ENCODE measurements around the gene PGR. TPM values are rescaled to one million over a fixed set of nuclear protein-coding genes. Genes with fewer than 3 reads are reported as not detected.

PGR gene
- total RNA-seq, 1 experiment from 2014 or later, result not detected

DNA sequence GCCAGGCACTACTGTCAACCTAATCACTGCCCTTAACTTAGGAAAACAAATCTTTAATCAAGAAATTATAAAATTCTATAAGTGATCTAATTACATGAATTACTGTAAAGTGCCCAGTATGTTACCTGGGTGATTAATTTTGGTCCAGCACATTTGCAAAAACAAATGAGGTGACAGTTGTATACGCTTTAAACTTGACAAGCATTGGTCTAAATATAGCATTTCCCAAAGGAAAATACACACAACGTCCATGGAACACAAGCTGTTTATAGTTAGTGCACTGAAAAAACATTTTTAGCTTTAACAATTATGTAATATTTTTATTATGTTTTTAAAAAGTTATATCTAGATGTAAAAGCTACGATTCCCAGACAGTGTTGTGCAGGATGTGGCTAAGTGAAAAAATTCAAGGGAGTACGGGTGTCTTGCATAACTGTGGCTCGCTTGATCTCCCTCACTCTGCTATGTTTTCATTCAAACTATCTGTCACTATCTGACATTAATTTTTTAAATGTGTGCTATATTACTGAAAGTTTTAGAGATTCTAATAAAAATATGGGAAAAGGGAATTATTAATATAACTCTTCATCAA is 38.8 kb downstream of the PGR start:
- Histone ChIP-seq H3K9me3 (ENCODE audit: insufficient read depth, low read depth) (no peaks in the 10 kb centered on the region), H3K4me2 (no peak overlapping the region), H2AFZ (no peak overlapping the region), H3F3A (ENCODE audit: insufficient read depth, low read depth) (no peaks in the 10 kb centered on the region), H3K4me1 (replicated peaks; ENCODE audit: insufficient read depth) (no peaks in the 10 kb centered on the region), H3K4me3 (no peak overlapping the region), H3K36me3 (ENCODE audit: low read depth) (no peaks in the 10 kb centered on the region), H3K27me3 (ENCODE audit: insufficient read depth, low read depth) (no peaks in the 10 kb centered on the region), H4K20me1 (ENCODE audit: insufficient read depth) (no peaks in the 10 kb centered on the region), H3K79me2 (ENCODE audit: low read depth) (no peaks in the 10 kb centered on the region), H3K27ac (no peak overlapping the region), H3K9me2 (ENCODE audit: insufficient read depth) (no peaks in the 10 kb centered on the region)
- intact Hi-C loops (cut with micrococcal nuclease; ENCODE audit: unreplicated experiment), result no loop called here
- POLR2A ChIA-PET (ENCODE audit: unreplicated experiment), result no interaction called here
- DNase-seq, result no peak
- TF ChIP-seq, protein P1, sequence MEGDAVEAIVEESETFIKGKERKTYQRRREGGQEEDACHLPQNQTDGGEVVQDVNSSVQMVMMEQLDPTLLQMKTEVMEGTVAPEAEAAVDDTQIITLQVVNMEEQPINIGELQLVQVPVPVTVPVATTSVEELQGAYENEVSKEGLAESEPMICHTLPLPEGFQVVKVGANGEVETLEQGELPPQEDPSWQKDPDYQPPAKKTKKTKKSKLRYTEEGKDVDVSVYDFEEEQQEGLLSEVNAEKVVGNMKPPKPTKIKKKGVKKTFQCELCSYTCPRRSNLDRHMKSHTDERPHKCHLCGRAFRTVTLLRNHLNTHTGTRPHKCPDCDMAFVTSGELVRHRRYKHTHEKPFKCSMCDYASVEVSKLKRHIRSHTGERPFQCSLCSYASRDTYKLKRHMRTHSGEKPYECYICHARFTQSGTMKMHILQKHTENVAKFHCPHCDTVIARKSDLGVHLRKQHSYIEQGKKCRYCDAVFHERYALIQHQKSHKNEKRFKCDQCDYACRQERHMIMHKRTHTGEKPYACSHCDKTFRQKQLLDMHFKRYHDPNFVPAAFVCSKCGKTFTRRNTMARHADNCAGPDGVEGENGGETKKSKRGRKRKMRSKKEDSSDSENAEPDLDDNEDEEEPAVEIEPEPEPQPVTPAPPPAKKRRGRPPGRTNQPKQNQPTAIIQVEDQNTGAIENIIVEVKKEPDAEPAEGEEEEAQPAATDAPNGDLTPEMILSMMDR (conservative IDR thresholded peaks at IDR 0.05), result no peak
- no peak for TF ChIP-seq EZH2 (IDR thresholded peaks at IDR 0.05; ENCODE audit: low read depth)
- BruUV-seq (replicated peaks), result no TSS peak
- CTCF ChIA-PET, result no interaction called here

DNA sequence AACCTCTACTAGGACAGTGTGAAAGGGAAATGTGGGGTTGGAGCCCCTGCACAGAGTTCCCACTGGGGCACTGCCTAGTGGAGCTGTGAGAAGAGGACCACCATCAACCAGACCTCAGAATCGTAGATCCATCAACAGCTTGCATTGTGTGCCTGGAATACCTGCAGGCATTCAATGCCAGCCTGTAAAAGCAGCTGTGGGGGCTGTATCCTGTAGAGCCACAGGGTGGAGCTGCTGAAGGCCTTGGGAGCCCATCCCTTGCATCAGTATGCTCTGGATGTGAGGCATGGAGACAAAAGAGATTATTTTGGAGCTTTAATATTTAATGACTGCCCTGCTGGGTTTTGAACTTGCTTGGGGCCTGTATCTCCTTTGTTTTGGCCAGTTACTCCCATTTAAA is 46.3 kb downstream of the PGR start:
- no peak for DNase-seq
- ChIA-PET POLR2A (ENCODE audit: unreplicated experiment) (no interaction called here), CTCF (no interaction called here)
- intact Hi-C loops (cut with micrococcal nuclease; ENCODE audit: unreplicated experiment), result no loop called here
- TF ChIP-seq EZH2 (IDR thresholded peaks at IDR 0.05; ENCODE audit: low read depth), result no peak
- TF ChIP-seq, protein P1 (conservative IDR thresholded peaks at IDR 0.05), result no peak
- Histone ChIP-seq H3K4me3 (no peak overlapping the region), H4K20me1 (ENCODE audit: insufficient read depth) (no peaks in the 10 kb centered on the region), H3K4me1 (replicated peaks; ENCODE audit: insufficient read depth) (no peaks in the 10 kb centered on the region), H3K36me3 (ENCODE audit: low read depth) (no peaks in the 10 kb centered on the region), H3K79me2 (ENCODE audit: low read depth) (no peaks in the 10 kb centered on the region), H3K27ac (no peak overlapping the region), H3K4me2 (no peak overlapping the region), H3K9me3 (ENCODE audit: insufficient read depth, low read depth) (0 out of 2 replicates have a peak, but pooled peaks cover 3% of the 10 kb centered on the region), H2AFZ (no peak overlapping the region), H3K27me3 (ENCODE audit: insufficient read depth, low read depth) (no peaks in the 10 kb centered on the region), H3F3A (ENCODE audit: insufficient read depth, low read depth) (no peaks in the 10 kb centered on the region), H3K9me2 (ENCODE audit: insufficient read depth) (no peaks in the 10 kb centered on the region; the same call in 1 of the 2 replicates)
- BruUV-seq (replicated peaks), result no TSS peak

DNA sequence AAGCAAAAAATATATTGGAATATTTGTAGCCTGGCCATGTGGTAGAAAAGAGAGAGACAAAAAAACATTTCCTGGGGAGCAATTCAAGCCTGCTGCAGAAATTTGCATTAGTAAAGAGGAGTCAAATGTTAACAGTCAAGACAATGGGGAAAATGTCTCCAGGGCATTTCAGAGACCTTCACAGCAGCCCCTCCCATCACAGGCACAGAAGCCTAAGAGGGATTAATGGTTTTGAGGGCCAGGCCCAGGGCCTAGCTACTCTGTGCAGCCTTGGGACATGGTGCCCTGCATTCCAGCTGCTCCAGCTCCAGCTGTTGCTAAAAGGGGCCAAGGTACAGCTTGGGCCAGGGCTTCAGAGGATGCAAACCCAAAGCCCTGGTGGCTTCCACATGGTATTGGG is 46.8 kb downstream of the PGR start:
- POLR2A ChIA-PET (ENCODE audit: unreplicated experiment), result no interaction called here
- H3K4me3 ChIP-seq, result no peak overlapping the region
- H3K27me3 ChIP-seq (ENCODE audit: insufficient read depth, low read depth), result no peaks in the 10 kb centered on the region
- CTCF ChIA-PET, result no interaction called here
- H2AFZ ChIP-seq, result no peak overlapping the region
- intact Hi-C loops (cut with micrococcal nuclease; ENCODE audit: unreplicated experiment), result no loop called here
- H3K4me1 ChIP-seq (replicated peaks; ENCODE audit: insufficient read depth), result no peaks in the 10 kb centered on the region
- no peak for DNase-seq
- no peaks in the 10 kb centered on the region for H3K36me3 ChIP-seq (ENCODE audit: low read depth)
- H4K20me1 ChIP-seq (ENCODE audit: insufficient read depth), result no peaks in the 10 kb centered on the region
- H3F3A ChIP-seq (ENCODE audit: insufficient read depth, low read depth), result no peaks in the 10 kb centered on the region
- H3K9me2 ChIP-seq (ENCODE audit: insufficient read depth), result no peaks in the 10 kb centered on the region; the same call in 1 of the 2 replicates
- no peaks in the 10 kb centered on the region for H3K79me2 ChIP-seq (ENCODE audit: low read depth)
- BruUV-seq (replicated peaks), result no TSS peak
- no peak overlapping the region for H3K27ac ChIP-seq
- H3K9me3 ChIP-seq (ENCODE audit: insufficient read depth, low read depth), result 0 out of 2 replicates have a peak, but pooled peaks cover 3% of the 10 kb centered on the region
- no peak overlapping the region for H3K4me2 ChIP-seq
- no peak for TF ChIP-seq EZH2 (IDR thresholded peaks at IDR 0.05; ENCODE audit: low read depth)
- TF ChIP-seq, protein P1 (conservative IDR thresholded peaks at IDR 0.05), result no peak

Data from PC-9 (cell line).